Lower lobe of right lung (tissue), 2 donors: ENCODE measurements around the gene IL34. TPM values are rescaled to one million over a fixed set of nuclear protein-coding genes. Genes with fewer than 3 reads are reported as not detected.

Experiments used
- ATAC-seq, 2 donors: fragments of 200-7000 bp; cut with Tn5 transposase; one replicate each; pipeline ENCODE4 v1.9.1; 2020 to 2022; ENCODE audit warnings: mild to moderate bottlenecking in 2 of 2, moderate library complexity in 2 of 2
- DNase-seq: peaks from one replicate; pipeline ENCODE4 v3.0.0-alpha.2; 2020
- H3K27ac ChIP-seq: fragments of 200-600 bp; one replicate; pipeline ENCODE4 v1.8.0; 2022
- H3K27me3 ChIP-seq: fragments of 200-600 bp; one replicate; pipeline ENCODE4 v1.8.0; 2022; ENCODE audit warnings: low read depth
- H3K36me3 ChIP-seq: fragments of 200-600 bp; one replicate; pipeline ENCODE4 v1.8.0; 2022; ENCODE audit warnings: mild to moderate bottlenecking
- H3K4me1 ChIP-seq: fragments of 200-600 bp; one replicate; pipeline ENCODE4 v1.8.0; 2022
- H3K4me3 ChIP-seq: fragments of 200-600 bp; one replicate; pipeline ENCODE4 v1.8.0; 2022; ENCODE audit warnings: mild to moderate bottlenecking
- H3K9me3 ChIP-seq: fragments of 200-600 bp; one replicate; pipeline ENCODE4 v1.8.0; 2022
- intact Hi-C: fragments of 100-400 bp; cut with DNase I; formaldehyde crosslinking; loops from one replicate; pipeline ENCODE4 v1.11.0; 2022
- total RNA-seq: library from RNA; stranded (reverse); fragmentation: NEBNext Ultra II Directional; extraction: Animal tissue kit (Norgen Biotek cat#: 25700); gene quantifications from one replicate; pipeline ENCODE4 v1.2.1, GENCODE V29; 2021
- TF ChIP-seq, protein P1 (sequence below): fragments of 200-600 bp; IDR thresholded peaks from one replicate; pipeline ENCODE4 v1.8.0; 2022; ENCODE audit warnings: antibody characterized with exemption, mild to moderate bottlenecking
- donor health status: DM: no; HTN: yes; CAD: no; lungs with severe emphysema.

IL34 gene
- total RNA-seq, 1 donor from 2014 or later, result 2.6 TPM

- intact Hi-C loops, result no loop called here
- peak; percentile 65 for DNase-seq
These were observed 54.0 kb downstream of the IL34 start for GRCh38 chr16:70700101-70701020.

DNA sequence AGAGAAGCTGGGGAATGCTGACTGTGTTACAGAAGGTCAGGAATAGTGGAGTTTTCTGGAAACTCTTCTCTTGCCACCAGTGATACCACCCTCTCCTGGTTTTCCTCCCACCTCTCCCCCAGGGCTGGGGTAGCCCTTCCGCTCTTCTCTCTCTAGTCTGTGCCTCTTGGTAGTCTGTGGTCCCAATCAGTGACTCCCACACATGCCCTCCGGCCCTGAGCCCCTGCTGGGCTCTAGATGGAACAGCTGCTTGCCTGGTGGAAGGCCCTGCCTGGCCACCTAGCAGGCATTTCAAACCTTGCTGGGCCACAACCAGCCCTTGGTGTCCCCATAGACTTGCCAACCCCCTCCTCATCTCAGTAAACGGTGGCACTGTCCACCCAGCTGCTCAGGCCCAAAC is 54.7 kb downstream of the IL34 start:
- Histone ChIP-seq H3K4me3 (no peak overlapping the region), H3K36me3 (peaks cover 9% of the 10 kb centered on the region), H3K9me3 (no peaks in the 10 kb centered on the region), H3K4me1 (peaks cover 62% of the 10 kb centered on the region), H3K27me3 (no peaks in the 10 kb centered on the region), H3K27ac (no peak overlapping the region)
- intact Hi-C loops, result no loop called here
- TF ChIP-seq, protein P1, sequence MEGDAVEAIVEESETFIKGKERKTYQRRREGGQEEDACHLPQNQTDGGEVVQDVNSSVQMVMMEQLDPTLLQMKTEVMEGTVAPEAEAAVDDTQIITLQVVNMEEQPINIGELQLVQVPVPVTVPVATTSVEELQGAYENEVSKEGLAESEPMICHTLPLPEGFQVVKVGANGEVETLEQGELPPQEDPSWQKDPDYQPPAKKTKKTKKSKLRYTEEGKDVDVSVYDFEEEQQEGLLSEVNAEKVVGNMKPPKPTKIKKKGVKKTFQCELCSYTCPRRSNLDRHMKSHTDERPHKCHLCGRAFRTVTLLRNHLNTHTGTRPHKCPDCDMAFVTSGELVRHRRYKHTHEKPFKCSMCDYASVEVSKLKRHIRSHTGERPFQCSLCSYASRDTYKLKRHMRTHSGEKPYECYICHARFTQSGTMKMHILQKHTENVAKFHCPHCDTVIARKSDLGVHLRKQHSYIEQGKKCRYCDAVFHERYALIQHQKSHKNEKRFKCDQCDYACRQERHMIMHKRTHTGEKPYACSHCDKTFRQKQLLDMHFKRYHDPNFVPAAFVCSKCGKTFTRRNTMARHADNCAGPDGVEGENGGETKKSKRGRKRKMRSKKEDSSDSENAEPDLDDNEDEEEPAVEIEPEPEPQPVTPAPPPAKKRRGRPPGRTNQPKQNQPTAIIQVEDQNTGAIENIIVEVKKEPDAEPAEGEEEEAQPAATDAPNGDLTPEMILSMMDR, result no peak
- DNase-seq, result no peak
- no peak for ATAC-seq

More at GRCh38 chr16:70700101-70701020, 54.0 kb downstream of the IL34 start:
- Histone ChIP-seq H3K36me3 (peaks cover 14% of the 10 kb centered on the region), H3K27me3 (no peaks in the 10 kb centered on the region), H3K4me1 (peaks cover 66% of the 10 kb centered on the region), H3K4me3 (no peak overlapping the region), H3K9me3 (no peaks in the 10 kb centered on the region), H3K27ac (no peak overlapping the region)
- peak in 1 of 2 donors; percentile 27 for ATAC-seq
- TF ChIP-seq, protein P1, result no peak

GRCh38 chr16:70701596-70701995 is 55.2 kb downstream of the IL34 start:
- no peak for DNase-seq
- Histone ChIP-seq H3K36me3 (peaks cover 9% of the 10 kb centered on the region), H3K4me1 (peaks cover 62% of the 10 kb centered on the region), H3K4me3 (no peak overlapping the region), H3K27ac (no peak overlapping the region), H3K27me3 (no peaks in the 10 kb centered on the region), H3K9me3 (no peaks in the 10 kb centered on the region)
- TF ChIP-seq, protein P1, result no peak
- intact Hi-C loops, result no loop called here
- ATAC-seq, result no peak

DNA sequence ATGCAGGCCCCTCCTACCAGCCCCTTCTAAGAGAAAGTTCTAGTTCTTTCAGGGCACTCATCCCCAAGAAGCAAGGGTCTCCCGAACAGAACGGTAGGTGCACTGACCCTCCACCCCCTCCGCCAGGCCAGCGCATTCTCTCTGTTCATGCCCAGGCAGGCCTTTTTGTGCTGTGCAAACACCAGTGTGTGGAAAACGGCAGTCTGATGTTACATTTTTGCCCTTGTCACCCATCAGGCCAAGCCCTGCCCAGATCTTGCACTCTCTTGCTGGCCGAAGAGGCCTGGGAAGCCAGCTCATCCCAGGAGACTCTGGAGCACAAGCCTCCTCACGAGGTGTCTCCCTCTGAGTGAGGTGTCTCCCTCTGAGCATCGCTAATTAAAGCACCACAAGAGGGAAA is 55.6 kb downstream of the IL34 start:
- TF ChIP-seq, protein P1, result no peak
- no peak for DNase-seq
- Histone ChIP-seq H3K36me3 (peaks cover 9% of the 10 kb centered on the region), H3K27me3 (no peaks in the 10 kb centered on the region), H3K4me1 (peaks cover 62% of the 10 kb centered on the region), H3K27ac (peak overlapping the region; percentile 47), H3K9me3 (no peaks in the 10 kb centered on the region), H3K4me3 (no peak overlapping the region)
- ATAC-seq, result no peak
- intact Hi-C loops, result no loop called here

GRCh38 chr16:70702624-70703023 is 56.3 kb downstream of the IL34 start:
- peaks cover 9% of the 10 kb centered on the region for H3K36me3 ChIP-seq
- peaks cover 61% of the 10 kb centered on the region for H3K4me1 ChIP-seq
- intact Hi-C loops, result no loop called here
- ATAC-seq (peak; percentile 15 to 26), DNase-seq (no peak)
- no peaks in the 10 kb centered on the region for H3K27me3 ChIP-seq
- no peaks in the 10 kb centered on the region for H3K9me3 ChIP-seq
- peak overlapping the region; percentile 47 for H3K27ac ChIP-seq
- no peak overlapping the region for H3K4me3 ChIP-seq
- TF ChIP-seq, protein P1, result no peak
